ENCODE data around the gene ENOX1.
"Not testable (repeated sequence)": the region's sequence is repeated elsewhere in the genome, so short reads cannot be mapped to it uniquely, and the experiment has no call there.

The ENOX1 gene

GRCh38 chr13:43786766-43787517 lies at the start of gene ENOX1:
Gene ENOX1 (minus strand): TSS chr13:43786972.
- peak; percentile 71 for DNase-seq

GRCh38 chr13:43835701-43836100 lies 48.9 kb upstream of the ENOX1 start:
- no peak for DNase-seq

GRCh38 chr13:43831088-43831487 lies 44.3 kb upstream of the ENOX1 start:
- no peak for DNase-seq

- no peak for DNase-seq
Observed at GRCh38 chr13:43830497-43830881, 43.7 kb upstream of the ENOX1 start.

- DNase-seq: not testable (repeated sequence)
Observed at GRCh38 chr13:43824656-43825055, 37.9 kb upstream of the ENOX1 start.

- no peak for DNase-seq
Observed at GRCh38 chr13:43822969-43823368, 36.2 kb upstream of the ENOX1 start.

- DNase-seq: no peak
Observed at GRCh38 chr13:43816401-43816889, 29.7 kb upstream of the ENOX1 start.

GRCh38 chr13:43815204-43815603 lies 28.4 kb upstream of the ENOX1 start:
- no peak for DNase-seq

GRCh38 chr13:43808676-43809075 lies 21.9 kb upstream of the ENOX1 start:
- no peak for DNase-seq

GRCh38 chr13:43805681-43806128 lies 18.9 kb upstream of the ENOX1 start:
- DNase-seq: no peak

GRCh38 chr13:43805071-43805468 lies 18.3 kb upstream of the ENOX1 start:
- no peak for DNase-seq

- peak; percentile 42 for DNase-seq
Observed at GRCh38 chr13:43804461-43805070, 17.8 kb upstream of the ENOX1 start.

GRCh38 chr13:43802511-43802910 lies 15.7 kb upstream of the ENOX1 start:
- no peak for DNase-seq

- DNase-seq: no peak
Observed at GRCh38 chr13:43800828-43801227, 14.1 kb upstream of the ENOX1 start.

- DNase-seq: no peak
Observed at GRCh38 chr13:43799191-43799590, 12.4 kb upstream of the ENOX1 start.

GRCh38 chr13:43797869-43798268 lies 11.1 kb upstream of the ENOX1 start:
- DNase-seq: no peak

GRCh38 chr13:43797159-43797558 lies 10.4 kb upstream of the ENOX1 start:
- DNase-seq: no peak

- DNase-seq: no peak
Observed at GRCh38 chr13:43794416-43794815, 7.6 kb upstream of the ENOX1 start.

- no peak for DNase-seq
Observed at GRCh38 chr13:43792076-43792881, 5.5 kb upstream of the ENOX1 start.

- peak; percentile 46 for DNase-seq
Observed at GRCh38 chr13:43787997-43788396, 1.2 kb upstream of the ENOX1 start.

GRCh38 chr13:43787518-43787891 lies 733 bp upstream of the ENOX1 start:
- DNase-seq: no peak

GRCh38 chr13:43786472-43786765 lies 353 bp downstream of the ENOX1 start:
- DNase-seq: no peak

- peak; percentile 56 for DNase-seq
Observed at GRCh38 chr13:43785650-43786471, 911 bp downstream of the ENOX1 start.

Measured in DMS 273 treated with DMSO at 0.1 percent for 48 hours (cell line).